Hypothalamus (tissue), 51 donors: Measurements from ENCODE around the gene OVAAL.
A peak's percentile ranks its signal among the peaks of the same experiment; 100 is the strongest.

ENCODE experiments used
- DNase-seq, 51 donors: peaks; one replicate each; lab custom pipeline; 2025; lab: John Stamatoyannopoulos, UW

OVAAL gene

GRCh38 chr1:180567654-180568053 is 8.9 kb downstream of the OVAAL start:
- no peak for DNase-seq

GRCh38 chr1:180568184-180568583 is 9.4 kb downstream of the OVAAL start:
- no peak for DNase-seq

- DNase-seq, result no peak
These were observed 12.5 kb downstream of the OVAAL start for GRCh38 chr1:180571060-180571831.

DNA sequence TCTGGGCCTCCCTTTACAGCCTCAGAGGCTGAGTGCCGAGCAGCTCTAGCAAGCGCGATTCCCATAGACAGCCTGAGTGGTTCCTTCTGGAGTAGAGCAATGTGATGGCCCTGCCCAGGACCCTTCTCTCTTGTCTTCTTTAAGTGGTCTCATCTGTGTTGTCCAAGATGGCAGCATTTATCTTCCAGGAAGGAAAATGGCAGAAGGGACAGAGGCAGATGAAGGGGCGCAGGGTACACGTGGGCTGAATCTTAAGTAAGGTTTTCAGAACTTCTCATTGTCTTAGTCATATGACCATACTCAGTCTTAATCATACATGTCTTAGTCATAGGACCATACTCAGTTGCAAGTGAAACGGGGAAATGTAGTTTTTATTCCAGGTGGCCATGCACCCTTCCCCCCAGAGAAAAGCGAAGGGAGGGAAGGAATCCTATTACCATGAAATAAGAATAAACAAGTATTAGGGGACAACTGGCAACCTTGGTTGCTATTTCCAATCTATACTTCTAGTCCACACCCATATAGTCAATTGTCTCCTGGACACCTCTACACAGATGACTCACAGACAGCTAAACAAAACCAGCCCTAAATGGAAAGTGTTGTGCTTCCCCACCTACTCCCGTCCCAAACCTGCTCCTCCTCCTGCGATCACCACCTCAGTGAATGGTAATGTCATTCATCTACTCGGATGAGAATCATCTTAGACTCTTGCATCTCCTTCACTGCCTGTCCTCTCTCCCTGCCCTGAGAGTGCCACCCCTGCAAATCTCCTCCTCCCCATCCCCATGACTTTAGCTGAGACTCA is 13.3 kb downstream of the OVAAL start:
- DNase-seq, result no peak

GRCh38 chr1:180572760-180573159 is 14.0 kb downstream of the OVAAL start:
- DNase-seq, result no peak

- no peak for DNase-seq
These were observed 15.4 kb downstream of the OVAAL start for GRCh38 chr1:180574031-180574713.

DNA sequence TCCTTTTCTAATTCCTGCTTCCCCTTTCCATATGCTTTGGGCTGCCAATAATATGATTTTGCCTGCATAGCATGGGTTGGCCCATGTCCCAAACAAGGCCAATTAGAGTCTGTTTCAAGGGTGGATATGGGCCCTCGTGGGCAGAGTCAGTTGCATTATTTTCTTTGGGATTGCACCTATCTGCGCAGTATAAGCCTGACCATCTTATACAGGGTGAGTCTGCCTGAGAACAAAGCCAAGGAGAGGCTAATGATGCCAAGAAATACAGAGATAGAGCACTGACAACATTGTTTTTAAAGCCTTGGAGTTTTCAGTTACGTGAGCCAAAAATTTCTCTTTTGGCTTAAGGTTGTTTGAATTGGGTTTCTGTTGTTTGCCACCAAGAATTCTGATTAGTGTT is 18.6 kb downstream of the OVAAL start:
- DNase-seq, result no peak

- DNase-seq, result peak in 12 of 51 donors; percentile 1 to 44 (median 8)
These were observed 21.3 kb downstream of the OVAAL start for GRCh38 chr1:180579961-180580611.

- no peak for DNase-seq
These were observed 22.9 kb downstream of the OVAAL start for GRCh38 chr1:180581635-180582039.

DNA sequence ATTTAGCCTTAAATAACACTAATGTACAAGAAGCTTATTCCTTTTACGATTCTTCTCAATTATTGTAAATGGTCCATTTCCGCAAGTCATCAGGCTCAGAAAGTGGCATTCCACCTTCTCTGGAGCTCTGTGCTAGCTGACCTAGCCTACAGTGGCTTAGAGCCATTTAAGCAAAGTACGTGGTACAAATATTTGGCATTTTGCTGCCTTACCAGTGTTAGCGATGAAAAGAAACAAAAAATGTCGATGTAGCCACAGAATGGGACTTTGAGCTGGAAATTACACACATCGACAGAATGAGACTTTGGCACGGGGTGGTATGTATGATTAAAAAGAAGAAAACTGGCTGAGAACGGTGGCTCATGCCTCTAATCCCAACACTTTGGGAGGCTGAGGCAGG is 26.1 kb downstream of the OVAAL start:
- no peak for DNase-seq

DNA sequence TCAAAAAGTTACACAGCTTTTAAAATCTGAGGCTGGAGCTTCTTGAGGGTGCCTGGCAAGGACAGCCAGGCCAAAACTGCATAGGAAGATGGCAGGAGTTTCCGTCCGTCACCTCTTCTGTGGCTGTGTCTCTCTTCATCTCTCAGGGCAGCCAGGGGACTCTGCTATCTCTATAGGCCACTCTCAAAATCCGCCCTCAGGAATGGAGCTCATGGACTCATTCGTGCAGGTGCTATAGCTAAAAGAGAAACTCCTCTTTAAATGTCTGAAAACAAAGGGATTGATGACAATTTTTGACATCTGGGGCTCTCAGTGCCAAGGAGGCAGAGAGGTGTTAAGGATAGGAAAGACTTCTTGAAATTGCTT is 27.2 kb downstream of the OVAAL start:
- no peak for DNase-seq

DNA sequence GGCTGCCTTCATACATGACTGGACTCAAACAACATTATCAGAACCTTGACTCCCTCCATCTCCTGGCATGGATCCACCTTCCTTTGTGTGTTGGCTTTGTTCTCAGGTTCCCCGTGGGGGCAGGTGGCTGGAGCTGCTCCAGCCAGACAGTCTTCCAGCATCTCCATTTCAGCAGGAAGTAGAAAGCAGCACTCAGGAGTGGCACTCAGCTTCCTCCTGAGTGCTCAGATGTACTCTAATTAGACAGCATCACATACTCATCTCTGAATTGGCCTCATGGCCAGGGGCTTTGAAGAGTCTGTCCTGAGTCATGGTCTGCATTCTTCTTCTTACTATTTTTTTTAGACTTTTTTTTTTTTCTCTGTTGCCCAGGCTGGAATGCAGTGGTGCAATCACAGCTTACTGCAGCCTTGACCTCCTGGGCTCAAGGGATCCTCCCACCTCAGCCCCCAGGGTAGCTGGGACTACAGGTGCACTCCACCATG is 27.9 kb downstream of the OVAAL start:
- no peak for DNase-seq

DNA sequence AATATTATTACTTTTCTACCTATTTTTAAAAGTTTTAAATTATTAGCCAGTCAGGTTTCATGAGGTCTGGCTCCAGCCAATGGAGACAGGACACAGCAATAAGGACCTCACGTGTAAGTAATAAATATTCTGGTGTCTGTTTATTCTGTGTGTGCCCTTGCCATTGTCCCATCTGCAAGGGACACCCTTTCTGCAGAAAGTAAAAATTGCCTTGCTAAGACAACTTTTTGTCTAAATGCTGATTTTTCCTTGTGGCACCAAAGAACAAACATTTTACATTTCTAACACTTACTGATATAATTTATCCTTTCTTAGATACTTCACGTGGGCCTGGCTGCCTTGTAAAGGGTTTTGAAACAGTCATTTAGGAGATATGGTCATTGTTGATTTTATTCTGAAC is 29.4 kb downstream of the OVAAL start:
- no peak for DNase-seq

DNA sequence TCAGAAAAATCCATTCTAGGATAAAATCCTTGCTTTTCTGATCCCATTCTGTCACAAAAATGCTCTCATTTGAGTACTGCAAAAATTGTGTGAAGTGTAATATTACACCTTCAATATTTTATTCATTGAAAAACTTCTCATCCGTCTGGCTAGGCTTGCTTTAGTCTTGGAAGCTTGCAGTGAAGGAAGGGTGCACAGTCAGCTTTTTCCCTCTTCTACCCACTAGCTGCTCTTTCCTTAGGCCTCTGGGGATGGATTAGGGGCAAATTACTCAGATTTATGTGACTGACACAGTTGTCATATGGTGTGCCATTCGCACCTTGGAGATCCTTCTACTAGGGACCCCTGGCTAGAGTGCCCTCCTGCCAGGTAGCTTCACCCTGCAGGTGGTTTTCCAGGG is 32.1 kb downstream of the OVAAL start:
- no peak for DNase-seq

- no peak for DNase-seq
These were observed 34.6 kb downstream of the OVAAL start for GRCh38 chr1:180593382-180593781.

- DNase-seq, result peak in 4 of 51 donors; percentile 2 to 28 (median 6)
These were observed 36.0 kb downstream of the OVAAL start for GRCh38 chr1:180594723-180595122.

DNA sequence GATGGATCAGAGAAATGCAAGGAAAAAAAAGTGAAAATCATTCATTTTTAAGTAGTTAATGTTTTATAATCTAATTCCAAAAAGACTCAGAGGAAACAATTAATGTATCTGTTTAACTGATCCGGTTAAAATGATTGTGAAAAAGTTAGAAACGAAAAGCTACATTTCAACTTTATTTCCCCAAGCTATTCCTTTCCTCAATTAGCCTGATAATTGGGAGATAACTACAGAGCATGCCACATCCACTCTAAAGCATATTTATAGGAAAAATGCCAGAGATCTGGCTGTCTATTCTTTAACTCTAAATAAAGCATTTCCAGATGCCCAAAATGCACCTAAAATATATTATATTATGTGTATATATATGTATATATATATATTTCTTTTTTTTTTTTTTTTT is 37.2 kb downstream of the OVAAL start:
- DNase-seq, result no peak

- no peak for DNase-seq
These were observed 38.8 kb downstream of the OVAAL start for GRCh38 chr1:180597520-180597919.

DNA sequence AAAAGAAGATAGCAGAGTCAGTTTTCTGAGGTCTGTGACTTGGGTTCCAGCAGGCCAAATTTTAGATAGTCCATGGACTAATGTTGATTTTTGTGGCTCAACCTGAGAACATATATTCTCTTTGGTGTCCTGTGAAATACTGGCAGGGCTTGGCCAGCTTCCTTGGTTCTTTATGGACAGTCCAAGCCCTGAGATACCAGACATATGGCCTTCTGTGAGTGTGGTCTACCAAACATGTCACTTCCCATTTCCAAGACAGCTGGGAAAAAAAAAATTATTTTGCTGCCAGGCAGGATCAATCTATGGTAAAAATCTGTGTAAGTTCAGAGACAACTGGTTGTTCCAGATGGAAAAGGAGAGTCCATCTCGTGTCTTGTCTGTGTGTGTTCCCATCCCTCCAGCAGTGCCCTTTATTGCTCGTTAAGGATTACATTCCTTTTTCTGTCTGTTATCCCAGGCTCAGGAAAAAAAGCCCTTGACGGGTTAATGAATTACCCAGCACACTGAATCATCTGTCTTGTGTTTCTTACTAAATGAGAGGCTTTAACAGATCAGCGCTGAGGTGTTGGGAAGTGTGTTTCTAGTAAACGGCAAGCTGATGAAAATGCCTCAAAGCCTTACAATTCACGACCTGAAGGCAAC is 39.7 kb downstream of the OVAAL start:
- DNase-seq, result peak in 1 of 51 donors; percentile 27

DNA sequence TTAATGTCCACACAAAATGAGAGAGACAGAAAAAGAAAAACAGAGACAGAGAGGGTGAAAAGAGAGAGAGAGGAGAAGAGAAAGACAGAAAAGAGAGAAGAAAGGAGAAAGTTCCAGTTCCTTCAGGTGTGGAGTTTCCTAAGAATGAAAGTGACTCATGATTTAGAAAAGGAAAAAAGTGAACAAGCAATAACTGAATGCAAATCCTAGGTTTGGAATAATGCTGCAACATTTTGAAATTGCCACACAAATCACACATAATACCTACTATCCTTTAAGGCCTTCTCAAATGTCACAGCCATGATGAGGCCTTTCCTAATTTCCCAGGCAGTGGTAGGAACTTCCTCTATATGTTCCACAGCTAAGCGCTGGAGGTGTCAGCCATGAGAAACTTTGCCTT is 41.6 kb downstream of the OVAAL start:
- DNase-seq, result no peak
